CD4-positive, alpha-beta T cell treated with Interleukin-10 for 1 hour (primary cell): Measurements from ENCODE around the gene PRDM2.
A peak's percentile ranks its signal among the peaks of the same experiment; 100 is the strongest.

Experiments used
- DNase-seq: peaks from one replicate; pipeline ENCODE4 v3.0.0-alpha.2; 2020

Gene PRDM2

DNA sequence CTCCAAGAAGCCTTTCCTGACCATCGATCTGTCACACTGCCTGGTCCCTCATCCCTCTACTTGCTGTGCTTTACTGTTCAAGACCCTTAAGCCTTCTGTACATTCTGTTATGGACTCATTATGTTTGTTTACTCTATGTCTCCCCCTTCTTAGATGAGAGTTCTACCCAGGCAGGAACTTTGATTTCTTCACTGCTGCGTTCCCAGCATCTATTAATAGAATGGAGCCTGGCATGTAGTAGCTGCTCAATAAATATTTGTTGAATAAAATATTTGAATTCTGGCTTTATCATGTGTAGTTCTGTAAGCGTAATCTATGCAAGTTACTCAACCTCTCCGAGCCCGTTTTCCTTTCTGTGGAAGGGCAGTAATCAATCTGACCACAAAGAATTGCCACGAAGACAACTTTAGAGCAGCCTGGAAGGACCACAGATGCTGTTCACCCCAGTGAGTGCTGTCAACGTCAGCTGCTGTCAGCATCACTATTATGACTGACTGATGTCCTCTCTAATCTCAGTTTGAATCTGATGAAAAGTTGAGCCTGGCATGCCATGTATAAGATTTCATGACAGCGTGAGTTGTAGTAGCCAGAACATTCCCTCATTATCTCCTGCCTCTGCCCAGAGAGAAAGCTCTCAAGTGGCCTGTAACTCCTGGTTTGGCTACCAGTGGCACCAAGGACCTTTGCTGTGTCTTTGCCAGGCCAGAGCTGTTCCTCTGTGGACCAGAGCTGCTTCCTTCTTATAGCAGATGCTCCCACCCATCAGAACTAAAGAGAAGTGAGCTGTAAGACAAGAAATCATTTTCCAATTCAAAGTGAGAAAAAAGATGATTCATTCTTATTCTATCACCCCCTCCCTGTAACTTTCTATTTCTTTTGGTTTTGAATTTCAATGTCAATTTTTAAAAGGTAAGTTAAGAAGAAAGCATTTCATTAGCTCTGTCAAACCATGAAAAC, 94.5 kb downstream of the PRDM2 start:
- DNase-seq, result no peak

- DNase-seq, result no peak
Observed at GRCh38 chr1:13797397-13797796, 97.4 kb downstream of the PRDM2 start.

GRCh38 chr1:13798120-13798519, 98.1 kb downstream of the PRDM2 start:
- DNase-seq, result no peak

GRCh38 chr1:13799502-13800283, 99.7 kb downstream of the PRDM2 start:
- DNase-seq, result no peak

GRCh38 chr1:13801232-13801631, 101.2 kb downstream of the PRDM2 start:
- no peak for DNase-seq

DNA sequence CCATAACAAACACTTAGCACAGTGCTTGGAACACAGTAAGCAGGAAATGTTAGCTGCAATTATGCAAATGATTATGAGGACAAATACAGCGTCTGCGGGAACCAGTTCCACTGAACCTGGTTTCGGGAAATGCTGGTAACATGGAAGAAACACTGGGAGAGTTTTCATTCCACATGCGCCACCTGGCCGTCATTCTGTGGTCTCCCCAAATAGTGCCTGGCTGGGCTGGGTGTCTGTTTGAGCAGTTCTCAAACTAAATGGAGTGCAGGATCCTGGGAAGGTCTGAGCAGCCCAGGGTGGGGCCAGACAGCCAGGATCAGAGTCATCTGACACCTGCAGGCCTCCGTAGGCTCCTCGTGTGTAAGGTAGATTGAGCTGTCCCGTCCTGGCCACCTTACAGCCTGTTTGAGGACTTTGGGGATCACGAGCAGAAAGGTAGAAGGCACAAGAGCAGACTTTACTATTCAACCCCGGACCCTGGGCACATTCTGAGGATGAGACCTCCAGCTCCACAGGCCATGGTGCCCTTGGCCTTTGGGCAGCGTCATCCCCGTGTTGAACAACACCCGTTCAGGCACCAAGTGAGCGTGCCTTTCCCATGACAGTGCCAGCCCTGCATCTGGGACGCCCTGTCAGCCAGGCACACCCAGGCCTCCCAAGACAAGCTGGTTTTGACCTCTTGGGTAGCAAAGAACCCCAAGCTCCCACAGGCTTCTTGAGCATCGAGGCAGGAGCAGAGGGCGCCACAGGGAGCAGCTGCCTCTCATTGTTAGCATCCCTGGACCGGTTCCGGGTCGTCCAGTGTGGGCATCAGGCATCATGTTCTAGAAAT, 101.9 kb downstream of the PRDM2 start:
- DNase-seq, result no peak

DNA sequence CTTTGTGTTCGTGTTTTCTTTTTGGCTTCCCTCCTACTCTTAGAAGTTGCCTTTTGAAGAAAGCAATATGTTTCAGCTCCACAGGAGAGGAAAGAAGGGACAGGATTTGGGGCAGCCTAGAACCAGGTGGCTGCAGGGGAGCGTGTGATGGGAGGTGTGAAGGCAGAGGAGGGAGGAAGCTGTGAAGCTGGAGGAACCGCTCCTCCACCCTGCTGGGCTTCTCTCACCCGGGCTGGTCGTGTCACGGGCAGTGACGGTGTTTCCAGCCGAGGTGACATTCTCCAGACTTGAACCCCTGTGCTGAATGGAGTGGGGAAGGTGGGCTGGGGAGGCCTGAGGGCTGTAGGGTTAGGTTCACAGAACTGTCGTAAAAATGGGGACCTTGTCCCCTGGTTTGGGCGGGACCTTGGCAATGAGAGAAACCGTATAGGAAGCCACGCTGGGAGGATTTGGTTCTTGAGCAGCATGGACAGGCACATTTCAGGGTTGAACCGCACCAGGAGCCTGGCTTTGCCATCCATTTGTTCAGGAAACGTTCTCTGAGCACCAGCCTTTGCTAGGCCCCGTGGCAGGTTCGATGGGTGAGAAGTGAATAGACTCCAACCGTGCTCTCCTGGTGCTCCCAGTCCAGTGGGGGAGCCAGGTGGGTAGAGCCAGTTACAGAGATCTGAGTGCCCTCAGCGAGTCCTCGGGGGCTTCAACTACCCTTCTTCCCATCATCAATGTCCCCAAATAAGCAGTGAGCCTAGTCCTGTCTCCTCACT, 103.0 kb downstream of the PRDM2 start:
- no peak for DNase-seq

- no peak for DNase-seq
Observed at GRCh38 chr1:13803546-13804239, 103.7 kb downstream of the PRDM2 start.

- DNase-seq, result no peak
Observed at GRCh38 chr1:13804240-13804633, 104.2 kb downstream of the PRDM2 start.

DNA sequence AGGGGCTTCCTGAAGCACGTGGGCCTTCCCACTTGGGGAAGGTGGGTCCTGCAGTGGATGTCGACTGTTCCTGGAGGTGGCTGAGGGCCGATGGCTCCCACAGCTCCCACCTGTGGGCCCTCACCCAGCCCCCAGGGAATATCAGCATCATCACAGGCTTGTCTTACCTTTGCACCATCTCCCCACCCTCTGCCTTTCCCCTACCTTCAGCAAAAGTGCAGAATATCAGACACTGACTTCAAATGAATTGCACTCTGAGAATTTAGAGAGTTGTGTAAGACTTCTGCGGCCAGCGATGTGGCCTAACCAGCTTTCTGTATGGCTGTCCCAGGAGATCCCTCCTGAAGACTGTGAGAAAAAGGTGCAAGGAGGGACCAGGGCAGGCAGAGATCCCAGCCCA, 105.4 kb downstream of the PRDM2 start:
- DNase-seq, result no peak

DNA sequence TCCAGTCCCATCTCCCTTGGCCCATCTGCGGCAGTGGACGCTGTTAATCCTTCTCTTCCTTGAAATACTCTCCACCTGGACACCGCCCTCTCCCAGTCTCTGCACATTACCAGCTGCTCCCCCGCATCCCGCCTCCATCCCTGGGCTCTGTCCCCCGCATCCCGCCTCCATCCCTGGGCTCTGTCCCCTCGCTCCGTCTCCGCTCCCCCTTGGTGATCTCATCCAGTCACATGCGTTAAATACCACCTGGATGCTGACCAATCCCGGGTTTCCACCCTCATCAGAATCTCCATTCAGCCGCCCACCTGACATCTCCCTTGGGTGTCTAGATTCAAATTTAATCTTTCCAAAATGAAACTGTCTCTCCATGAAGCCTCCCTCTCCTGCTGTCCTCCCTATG, 106.1 kb downstream of the PRDM2 start:
- DNase-seq, result no peak

DNA sequence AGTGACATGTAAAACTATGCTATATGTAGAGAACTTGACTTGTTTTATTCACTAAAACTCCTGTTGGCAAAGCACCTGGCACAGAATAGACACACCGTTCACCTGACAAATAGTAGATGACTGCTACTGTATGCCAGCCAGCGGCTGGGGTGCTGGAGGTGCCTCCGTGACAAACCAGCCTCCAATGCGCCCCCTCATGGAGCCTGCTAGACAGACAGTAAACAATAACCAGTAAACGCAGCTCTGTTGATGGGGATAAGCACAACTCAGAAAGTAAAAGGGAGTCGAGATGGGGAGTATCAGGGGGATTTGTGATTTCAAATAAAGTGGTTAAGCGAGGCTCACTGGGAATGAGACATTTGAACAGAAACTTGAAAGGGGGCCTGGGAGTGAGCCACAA, 107.2 kb downstream of the PRDM2 start:
- peak; percentile 21 for DNase-seq

DNA sequence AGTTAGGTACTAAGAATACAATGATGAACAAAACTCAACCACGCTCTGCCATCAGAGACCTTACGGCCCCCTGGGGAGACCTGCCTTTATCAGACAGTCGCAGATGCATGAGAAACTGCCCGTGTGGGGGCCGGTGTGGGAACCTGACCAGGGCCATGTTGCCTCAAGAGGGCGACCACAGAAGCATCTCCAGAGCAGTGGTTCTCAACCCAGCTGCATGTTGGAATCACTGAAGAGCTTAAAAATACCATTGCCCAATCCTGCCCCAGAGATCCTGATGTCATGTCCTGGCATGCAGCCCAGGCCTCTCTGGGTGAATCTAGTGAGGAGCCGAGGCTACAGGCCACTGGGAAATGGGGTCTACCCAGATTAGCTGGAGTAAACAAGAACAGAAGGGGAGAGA, 108.7 kb downstream of the PRDM2 start:
- no peak for DNase-seq

DNA sequence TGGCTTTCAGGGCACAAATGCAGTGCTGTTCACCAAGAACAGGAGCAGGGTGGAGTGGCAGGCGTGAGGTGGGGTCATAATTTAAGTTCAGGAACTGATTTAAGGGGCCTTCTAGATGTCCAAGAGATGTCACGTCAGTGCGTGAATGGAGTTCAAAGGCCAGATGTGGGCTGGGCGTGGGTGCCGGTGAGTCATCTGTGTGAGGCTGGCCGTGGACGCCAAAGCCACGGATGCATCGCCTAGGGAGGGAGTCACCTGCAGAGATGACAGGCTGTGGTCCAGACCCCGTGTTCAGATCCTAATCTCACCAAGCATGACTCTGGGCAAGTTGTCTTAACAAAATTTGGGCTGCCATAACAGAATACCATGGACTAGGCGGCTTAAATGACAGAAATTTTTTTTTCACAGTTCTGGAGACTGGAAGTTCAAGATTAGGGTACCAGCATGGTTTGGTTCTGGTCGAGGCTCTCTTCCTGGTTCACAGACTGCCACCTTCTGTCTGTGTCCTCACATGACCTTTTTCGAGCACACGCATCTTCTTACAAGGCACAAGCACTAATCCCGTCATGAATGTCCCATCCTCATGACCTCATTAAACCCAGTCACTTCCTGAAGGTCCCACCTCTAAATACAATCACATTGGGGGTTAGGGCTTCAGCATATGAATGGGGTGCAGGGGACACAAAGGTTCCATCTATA, 109.6 kb downstream of the PRDM2 start:
- DNase-seq, result no peak

DNA sequence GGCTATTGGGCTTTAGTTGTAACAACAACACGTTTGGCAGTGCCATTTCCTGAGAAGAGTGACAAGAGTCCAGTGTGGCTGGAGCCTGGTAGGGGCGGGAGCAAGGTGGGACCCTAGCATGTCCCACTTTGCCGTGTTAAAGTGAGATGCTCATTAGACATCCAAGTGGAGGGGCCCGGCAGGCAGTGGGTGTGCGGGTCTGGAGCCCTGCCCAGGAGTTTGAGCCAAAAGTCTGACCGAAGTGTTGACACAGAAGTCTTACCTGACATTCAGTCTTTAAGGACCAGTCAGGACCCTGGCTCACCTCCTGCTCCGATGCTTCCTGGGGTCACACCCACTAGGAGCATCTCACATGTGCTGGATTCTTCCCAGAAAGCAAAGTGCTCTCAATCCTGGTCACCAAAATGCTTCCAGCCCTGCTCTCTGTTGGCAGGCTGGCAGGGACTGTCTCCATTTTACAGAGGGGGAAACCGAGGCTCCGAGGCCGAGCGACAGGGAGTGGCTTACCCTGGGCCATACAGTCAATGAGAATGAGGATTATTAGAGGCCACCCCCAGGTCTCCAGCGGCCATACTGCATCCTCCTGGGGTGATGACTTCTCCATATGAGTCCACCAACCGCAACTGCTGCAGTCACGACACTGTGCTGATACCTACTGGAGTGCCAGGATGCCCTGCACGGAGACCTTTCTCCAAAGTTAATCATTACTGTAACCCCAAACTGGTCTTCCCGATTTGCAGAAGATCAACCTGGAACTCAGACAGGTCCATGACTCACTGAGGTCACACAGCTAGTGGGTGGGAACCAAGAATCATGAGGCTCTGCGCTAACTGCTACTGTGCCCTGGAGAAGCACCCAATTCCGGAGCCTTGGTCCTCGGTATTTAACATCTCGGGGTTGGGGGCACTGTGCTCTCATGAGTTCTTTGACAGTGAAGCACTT, 112.7 kb downstream of the PRDM2 start:
- no peak for DNase-seq

DNA sequence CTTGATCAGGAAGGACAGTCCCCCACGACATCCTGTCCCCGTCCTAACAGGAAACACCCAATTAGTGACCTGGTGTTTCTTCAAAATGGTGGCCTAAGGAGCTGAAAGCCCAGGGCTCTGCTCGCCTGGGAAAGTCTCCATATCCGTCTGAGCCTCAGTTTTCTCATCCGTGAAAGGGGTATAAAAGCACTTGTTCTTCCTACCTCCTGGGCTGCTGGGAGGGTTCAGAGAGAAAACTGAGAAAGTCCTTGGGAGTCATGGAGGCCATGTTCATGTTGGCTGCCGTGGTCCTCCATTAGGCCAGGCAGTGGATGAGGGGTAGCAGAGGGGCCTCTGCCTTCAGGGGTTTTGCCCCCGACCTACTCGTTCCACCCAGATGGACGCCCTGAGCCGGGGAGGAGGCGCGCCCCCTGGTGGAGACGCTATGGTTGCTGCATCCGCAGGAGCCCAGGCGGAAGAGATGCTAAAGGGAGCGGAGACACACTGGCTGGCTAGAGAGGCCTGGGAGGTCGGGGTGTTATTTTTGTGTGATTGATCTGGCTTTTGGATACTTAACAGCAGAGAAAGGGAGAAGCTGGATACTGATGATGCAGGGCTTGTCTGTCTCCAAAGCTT, 113.5 kb downstream of the PRDM2 start:
- DNase-seq, result peak; percentile 55

DNA sequence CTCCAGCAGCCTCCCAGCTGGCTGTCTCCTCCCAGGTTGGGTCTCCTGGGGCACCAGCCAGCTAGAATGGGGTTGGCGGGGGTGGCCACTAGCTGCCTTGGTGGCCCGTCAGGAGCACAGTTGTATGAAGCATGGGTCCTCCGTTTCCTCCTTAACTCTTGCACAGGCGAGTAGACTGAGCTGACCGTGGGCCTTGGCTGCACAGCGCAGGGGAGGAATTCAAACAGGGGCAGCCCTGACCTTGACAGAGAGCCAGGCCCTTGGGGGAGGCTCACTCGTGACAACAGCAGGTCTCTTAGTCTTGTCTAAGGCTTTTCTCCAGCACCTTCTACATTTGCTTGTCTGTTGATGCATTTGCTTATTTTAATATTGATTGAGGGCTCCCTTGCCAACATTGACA, 114.1 kb downstream of the PRDM2 start:
- no peak for DNase-seq

- DNase-seq, result no peak
Observed at GRCh38 chr1:13816016-13816760, 116.2 kb downstream of the PRDM2 start.

DNA sequence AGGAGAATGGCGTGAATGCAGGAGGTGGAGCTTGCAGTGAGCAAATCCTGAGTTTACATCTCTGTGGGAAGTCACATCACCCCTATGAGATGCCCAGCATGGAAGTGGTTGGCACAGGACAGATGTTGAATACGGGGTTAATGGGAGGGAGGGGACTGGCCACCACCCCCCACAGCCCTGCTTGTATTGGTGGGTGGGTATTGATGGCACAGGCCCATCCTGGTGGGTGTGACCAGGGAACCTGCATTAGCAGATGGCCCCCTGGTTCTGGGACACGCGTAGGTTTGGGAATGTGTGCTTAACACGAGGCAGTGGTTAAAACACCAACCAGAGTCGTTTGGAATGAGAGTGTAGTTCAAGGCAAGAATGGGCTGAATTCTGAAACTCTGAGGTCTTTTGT, 117.9 kb downstream of the PRDM2 start:
- no peak for DNase-seq
